HG03442 (cell line): Measurements from ENCODE around the gene ESRRB.
"Not testable (repeated sequence)": the region's sequence is repeated elsewhere in the genome, so short reads cannot be mapped to it uniquely, and the experiment has no call there.

Experiments
- ATAC-seq: cut with Tn5 transposase; IDR thresholded peaks from one replicate; pipeline ENCODE4 v1.9.1; 2021; ENCODE audit warnings: mild to moderate bottlenecking, moderate library complexity; ENCODE audit not compliant: unreplicated experiment

Gene ESRRB

DNA sequence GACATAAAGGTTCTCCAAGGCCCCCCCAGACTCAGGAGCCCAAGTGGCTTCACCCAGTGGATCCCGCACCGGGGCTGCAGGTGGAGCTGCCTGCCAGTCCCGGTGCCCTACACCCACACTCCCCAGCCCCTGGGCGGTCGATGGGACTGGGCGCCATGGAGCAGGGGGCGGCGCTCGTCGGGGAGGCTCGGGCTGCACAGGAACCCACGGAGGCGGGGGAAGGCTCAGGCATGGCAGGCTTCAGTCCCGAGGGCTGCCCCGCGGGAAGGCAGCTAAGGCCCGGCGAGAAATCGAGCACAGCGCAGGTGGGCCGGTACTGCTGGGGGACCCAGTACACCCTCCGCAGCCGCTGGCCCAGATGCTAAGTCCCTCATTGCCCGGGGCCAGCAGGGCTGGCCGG lies 160.7 kb downstream of the ESRRB start:
- not testable (repeated sequence) for ATAC-seq

DNA sequence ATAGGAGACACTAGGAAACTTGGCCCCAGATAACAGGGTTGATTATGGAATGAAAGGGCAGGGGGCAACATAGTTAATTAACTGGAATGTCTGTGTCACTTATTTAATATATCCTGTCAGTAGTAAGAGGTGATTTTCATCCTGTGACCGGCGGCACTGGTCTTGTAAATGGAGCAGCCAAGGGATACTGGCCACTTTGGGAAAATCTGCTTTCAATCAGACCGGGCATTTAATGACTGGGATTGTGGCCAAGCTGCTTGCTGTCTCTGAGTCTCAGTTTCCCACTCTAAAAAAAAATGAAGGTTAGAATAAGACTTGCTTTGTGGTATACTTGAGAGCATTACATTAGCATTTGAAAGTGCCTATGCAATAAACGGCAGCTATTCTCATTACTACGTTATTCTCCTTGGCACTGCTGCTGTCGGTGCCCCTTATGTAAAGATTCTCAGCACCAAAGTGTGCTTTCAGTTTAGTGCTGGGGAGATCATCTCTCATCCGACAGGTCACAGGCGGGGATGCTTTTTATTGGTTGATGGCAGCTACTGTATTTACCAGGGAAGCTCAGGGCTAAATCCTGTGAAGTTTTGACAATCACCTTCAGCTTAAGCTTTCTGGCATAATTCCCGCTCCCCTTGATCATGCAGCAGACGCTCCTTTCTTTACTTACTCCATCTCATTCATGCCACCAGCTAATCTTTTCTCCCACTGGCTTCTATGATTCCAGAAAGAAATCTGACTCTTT lies 162.1 kb downstream of the ESRRB start:
- ATAC-seq = no peak

DNA sequence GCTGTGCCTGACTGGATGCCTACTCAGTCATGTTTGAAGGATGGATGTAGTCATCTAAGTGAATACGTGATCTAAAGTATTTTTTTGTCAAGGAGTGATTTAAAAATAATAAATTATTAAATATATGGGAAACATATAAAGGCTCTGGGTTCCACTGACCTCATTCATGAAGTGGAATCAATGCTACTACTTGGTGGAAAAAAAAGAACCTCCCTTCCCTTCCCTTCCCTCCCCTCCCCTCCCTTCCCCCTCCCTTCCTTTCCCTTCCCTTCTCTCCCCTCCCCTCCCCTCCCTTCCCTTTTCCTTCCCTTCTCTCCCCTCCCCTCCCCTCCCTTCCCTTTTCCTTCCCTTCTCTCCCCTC lies 162.7 kb downstream of the ESRRB start:
- no peak for ATAC-seq

DNA sequence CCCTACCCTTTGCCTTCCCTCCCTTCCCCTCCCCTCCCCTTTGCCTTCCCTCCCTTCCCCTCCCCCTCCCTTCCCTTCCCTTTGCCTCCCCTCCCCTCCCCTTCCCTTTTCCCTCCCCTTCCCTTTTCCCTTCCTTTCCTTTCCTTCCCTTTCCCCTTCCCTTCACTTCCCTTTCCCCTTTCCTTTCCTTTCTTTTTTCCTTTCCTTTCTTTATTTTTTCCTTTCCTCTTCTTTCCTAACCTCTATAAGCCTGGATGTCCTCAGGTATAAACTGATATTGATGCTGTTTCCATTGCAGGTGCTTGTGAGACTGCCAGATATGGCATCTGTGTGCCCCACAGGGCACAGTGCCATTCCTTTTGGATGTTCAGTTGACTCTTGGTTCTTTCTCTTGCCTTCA lies 163.2 kb downstream of the ESRRB start:
- ATAC-seq = no peak

DNA sequence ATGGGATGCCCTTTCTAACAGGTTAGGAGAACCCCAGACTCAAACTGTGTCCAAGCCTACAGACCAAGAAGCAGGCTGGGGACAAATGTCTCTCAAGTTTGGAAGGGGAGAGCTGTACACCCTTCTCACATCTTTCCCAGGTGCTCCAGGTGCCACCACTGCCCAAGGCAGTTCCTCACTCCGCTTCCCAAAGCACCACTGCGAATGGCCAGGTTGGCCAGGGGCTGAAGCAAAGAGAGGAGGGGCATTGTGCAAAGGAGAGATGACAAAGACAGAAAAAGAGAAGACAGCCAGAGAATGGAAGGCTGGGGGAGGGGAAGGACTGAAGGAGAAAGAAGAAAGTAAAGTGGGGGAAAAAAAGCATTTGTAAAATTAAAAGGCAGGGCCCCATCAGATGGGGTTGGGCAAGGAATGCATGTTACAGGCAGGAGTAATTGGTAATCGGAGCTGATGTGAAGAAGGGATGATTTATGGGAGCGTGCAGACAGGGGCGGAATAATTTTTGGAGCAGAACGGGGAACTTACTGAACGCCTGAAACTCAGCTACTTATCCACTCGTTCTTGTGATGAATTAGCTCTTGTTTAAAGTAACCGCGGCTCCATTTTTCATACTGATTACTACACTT lies 165.8 kb downstream of the ESRRB start:
- ATAC-seq = no peak

DNA sequence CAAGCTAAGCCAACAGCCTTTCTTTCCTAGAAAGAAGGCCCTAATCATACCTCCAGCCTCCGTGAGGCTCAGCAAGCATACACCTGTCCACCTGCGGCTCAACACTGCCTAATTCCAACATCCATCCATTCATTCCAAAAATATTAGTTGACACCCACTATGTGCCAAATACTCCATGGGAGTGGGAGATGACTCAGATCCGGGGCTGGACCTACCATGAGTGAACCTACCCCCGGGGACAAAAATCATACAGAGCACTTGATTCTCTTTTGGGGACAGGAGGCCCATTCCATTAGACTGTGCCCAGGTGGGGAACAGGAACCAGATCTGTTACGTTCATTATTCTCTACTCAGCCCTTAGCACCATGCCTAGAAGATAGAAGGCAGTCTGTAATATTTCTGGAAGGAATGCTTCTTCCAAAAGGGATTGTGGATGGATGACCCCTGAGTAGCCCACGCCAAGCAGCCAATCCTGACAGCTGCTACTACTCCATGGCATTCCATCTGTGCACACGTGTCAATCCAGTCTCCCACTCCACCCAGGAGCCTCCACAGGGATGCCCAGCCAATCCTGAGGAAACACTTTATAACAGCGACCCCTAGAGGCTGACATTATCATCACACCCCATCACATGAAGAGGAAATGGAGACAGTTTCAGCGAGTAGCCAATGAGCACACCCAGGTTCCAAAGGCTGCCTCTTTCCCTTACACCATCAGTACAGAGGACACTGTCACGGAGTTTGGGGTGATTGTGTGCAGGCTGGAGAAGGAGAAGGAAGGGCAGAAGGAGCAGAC lies 170.7 kb downstream of the ESRRB start:
- no peak for ATAC-seq

DNA sequence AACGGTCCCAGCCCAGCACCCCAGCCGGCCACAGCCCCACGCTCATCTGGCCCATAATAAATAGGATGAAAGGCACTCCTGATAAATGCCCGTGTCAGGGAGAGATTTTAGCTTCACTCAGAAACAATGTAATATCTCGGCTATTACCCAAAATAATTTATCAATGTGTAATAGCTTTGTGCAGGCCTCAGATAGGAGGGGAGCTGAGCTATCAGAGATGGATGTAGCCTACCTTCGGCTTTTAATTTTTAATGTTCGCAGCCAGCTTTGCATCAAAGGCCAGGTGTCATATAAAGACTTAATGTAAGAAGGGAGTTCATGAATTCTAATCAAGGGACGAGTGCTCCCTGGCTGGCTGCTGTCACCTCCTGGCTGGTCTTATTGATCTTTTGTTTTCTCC lies 171.9 kb downstream of the ESRRB start:
- ATAC-seq = no peak

DNA sequence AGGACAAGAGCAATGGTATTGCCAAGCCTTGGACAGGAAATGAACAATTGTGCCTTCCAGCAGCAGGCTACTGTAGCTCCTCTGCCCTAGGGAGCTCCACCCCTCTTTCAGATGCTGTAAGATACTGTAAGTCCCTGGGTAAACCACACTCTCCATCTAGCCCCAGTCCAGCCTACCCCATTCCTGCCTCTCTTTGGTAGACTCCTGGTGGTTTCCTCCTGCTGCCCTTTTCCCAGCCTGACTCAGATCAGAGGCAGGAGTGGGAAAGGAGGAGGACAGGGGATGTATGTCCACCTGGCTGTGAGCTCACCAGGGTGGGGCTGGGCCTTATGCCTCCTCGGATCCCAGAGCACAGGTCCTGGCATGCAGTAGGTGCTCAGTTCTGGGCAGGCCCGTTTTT lies 174.6 kb downstream of the ESRRB start:
- no peak for ATAC-seq

DNA sequence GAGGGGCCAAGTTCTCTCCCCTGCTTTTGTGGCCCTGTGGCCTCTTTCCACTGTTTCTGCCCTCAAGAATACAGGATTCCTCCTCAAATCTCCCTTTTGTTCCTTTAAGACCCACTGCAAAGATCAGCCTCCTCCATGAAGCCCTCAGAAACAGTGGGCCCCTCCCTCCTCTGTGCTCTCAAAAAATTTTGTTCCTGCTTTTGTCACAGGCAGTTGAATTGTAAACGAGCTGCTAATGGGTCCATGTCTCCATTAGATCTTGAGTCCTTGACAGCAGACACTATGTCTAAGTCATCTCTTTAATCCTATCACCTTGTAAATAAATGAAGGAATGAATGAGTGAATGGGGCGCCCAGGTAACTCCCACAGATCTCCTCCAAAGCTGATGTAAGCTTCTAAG lies 175.2 kb downstream of the ESRRB start:
- no peak for ATAC-seq
